GM19238 (cell line): Measurements from ENCODE around the gene ITM2B.
A peak's percentile ranks its signal among the peaks of the same experiment; 100 is the strongest.

ENCODE experiments used
- DNase-seq: peaks from one replicate; pipeline ENCODE4 v3.0.0; 2011; ENCODE audit warnings: low spot score; ENCODE audit not compliant: insufficient read length

The ITM2B gene

GRCh38 chr13:48258430-48258829, 25.4 kb downstream of the ITM2B start:
- DNase-seq, result no peak

GRCh38 chr13:48260970-48261369, 28.0 kb downstream of the ITM2B start:
- no peak for DNase-seq

GRCh38 chr13:48263196-48263595, 30.2 kb downstream of the ITM2B start:
- no peak for DNase-seq

GRCh38 chr13:48264058-48264457, 31.1 kb downstream of the ITM2B start:
- no peak for DNase-seq

- DNase-seq, result no peak
Measured at GRCh38 chr13:48265217-48265815, 32.3 kb downstream of the ITM2B start.

GRCh38 chr13:48266150-48266549, 33.1 kb downstream of the ITM2B start:
- no peak for DNase-seq

- no peak for DNase-seq
Measured at GRCh38 chr13:48266701-48267639, 34.0 kb downstream of the ITM2B start.

GRCh38 chr13:48268019-48268418, 35.0 kb downstream of the ITM2B start:
- DNase-seq, result no peak

GRCh38 chr13:48273346-48273745, 40.3 kb downstream of the ITM2B start:
- no peak for DNase-seq

- no peak for DNase-seq
Measured at GRCh38 chr13:48275507-48275906, 42.5 kb downstream of the ITM2B start.

- DNase-seq, result no peak
Measured at GRCh38 chr13:48278806-48279205, 45.8 kb downstream of the ITM2B start.

GRCh38 chr13:48281556-48281955, 48.5 kb downstream of the ITM2B start:
- no peak for DNase-seq

- no peak for DNase-seq
Measured at GRCh38 chr13:48291730-48292129, 58.7 kb downstream of the ITM2B start.

- DNase-seq, result no peak
Measured at GRCh38 chr13:48292650-48293049, 59.6 kb downstream of the ITM2B start.

GRCh38 chr13:48294653-48295052, 61.6 kb downstream of the ITM2B start:
- no peak for DNase-seq

- DNase-seq, result no peak
Measured at GRCh38 chr13:48295271-48295670, 62.3 kb downstream of the ITM2B start.

- DNase-seq, result no peak
Measured at GRCh38 chr13:48296528-48296927, 63.5 kb downstream of the ITM2B start.

- DNase-seq, result no peak
Measured at GRCh38 chr13:48297131-48297786, 64.3 kb downstream of the ITM2B start.

GRCh38 chr13:48299591-48299990, 66.6 kb downstream of the ITM2B start:
- no peak for DNase-seq

- no peak for DNase-seq
Measured at GRCh38 chr13:48302871-48303358, 69.9 kb downstream of the ITM2B start.

- peak; percentile 71 for DNase-seq
Measured at GRCh38 chr13:48303359-48304142, 70.5 kb downstream of the ITM2B start, which contains the start of gene RB1. RB1 (plus strand) TSS chr13:48303751; CDS start chr13:48303913, 162 bp downstream.
